ENCODE results near the gene SLC35G4.
"Not testable (repeated sequence)": the region's sequence is repeated elsewhere in the genome, so short reads cannot be mapped to it uniquely, and the experiment has no call there.

DNA sequence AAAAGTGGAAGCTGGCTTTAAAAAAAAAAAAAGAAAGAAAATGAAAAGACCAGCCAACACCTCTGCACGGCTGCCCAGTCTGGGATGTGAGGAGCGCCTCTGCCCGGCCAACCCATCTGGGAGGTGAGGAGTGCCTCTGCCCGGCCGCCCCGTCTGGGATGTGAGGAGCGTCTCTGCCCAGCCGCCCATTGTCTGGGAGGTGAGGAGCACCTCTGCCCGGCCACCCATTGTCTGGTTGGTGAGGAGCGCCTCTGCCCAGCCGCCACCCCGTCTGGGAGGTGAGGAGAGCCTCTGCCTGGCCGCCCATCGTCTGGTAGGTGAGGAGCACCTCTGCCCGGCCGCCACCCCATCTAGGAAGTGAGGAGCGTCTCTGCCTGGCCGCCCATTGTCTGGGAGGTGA, 3.7 kb downstream of the SLC35G4 start:
- TF ChIP-seq, protein P1, sequence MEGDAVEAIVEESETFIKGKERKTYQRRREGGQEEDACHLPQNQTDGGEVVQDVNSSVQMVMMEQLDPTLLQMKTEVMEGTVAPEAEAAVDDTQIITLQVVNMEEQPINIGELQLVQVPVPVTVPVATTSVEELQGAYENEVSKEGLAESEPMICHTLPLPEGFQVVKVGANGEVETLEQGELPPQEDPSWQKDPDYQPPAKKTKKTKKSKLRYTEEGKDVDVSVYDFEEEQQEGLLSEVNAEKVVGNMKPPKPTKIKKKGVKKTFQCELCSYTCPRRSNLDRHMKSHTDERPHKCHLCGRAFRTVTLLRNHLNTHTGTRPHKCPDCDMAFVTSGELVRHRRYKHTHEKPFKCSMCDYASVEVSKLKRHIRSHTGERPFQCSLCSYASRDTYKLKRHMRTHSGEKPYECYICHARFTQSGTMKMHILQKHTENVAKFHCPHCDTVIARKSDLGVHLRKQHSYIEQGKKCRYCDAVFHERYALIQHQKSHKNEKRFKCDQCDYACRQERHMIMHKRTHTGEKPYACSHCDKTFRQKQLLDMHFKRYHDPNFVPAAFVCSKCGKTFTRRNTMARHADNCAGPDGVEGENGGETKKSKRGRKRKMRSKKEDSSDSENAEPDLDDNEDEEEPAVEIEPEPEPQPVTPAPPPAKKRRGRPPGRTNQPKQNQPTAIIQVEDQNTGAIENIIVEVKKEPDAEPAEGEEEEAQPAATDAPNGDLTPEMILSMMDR (tag by site-specific recombination; IDR thresholded peaks at IDR 0.05) = not testable (repeated sequence)
- not testable (repeated sequence) for TF ChIP-seq ZNF701 (tag by site-specific recombination; IDR thresholded peaks at IDR 0.05)

All from HEK293 (cell line).